Esophagus squamous epithelium (tissue), 5 donors: ENCODE results near the gene ARHGEF12. TPM values are rescaled to one million over a fixed set of nuclear protein-coding genes. Genes with fewer than 3 reads are reported as not detected.

ENCODE experiments used
- DNase-seq: peaks from one replicate; lab custom pipeline; 2025; lab: John Stamatoyannopoulos, UW
- H3K27ac ChIP-seq, 4 donors: fragments of 200-600 bp; sonication (generic); one replicate each; pipeline ENCODE4 v1.5.1; 2016 to 2019; ENCODE audit warnings: mild to moderate bottlenecking in 1 of 4
- H3K27me3 ChIP-seq, 4 donors: fragments of 200-600 bp; sonication (generic); 1 replicate in 3 of 4; 2 replicates in 1 of 4; pipeline versions ENCODE4 v1.5.1 to v1.6.0; 2017 to 2021; ENCODE audit warnings: antibody characterized with exemption in 1 of 4
- H3K36me3 ChIP-seq, 3 donors: fragments of 200-600 bp; sonication (generic); one replicate each; pipeline ENCODE4 v1.5.1; 2016 to 2019
- H3K4me1 ChIP-seq, 3 donors: fragments of 200-600 bp; sonication (generic); one replicate each; pipeline ENCODE4 v1.5.1; 2017 to 2019
- H3K4me3 ChIP-seq, 4 donors: fragments of 200-600 bp; sonication (generic); 1 replicate in 3 of 4; 2 replicates in 1 of 4; pipeline ENCODE4 v1.5.1; 2016 to 2019; ENCODE audit warnings: mild to moderate bottlenecking in 2 of 4, moderate library complexity in 1 of 4
- H3K9me3 ChIP-seq, 3 donors: fragments of 200-600 bp; sonication (generic); one replicate each; pipeline ENCODE4 v1.5.1; 2016 to 2019
- POLR2A ChIP-seq, 4 donors: fragments of 450-650 bp; IDR thresholded peaks; one replicate each; pipeline ENCODE4 v1.6.1; 2017; ENCODE audit warnings: antibody characterized with exemption in 4 of 4, mild to moderate bottlenecking in 4 of 4, moderate library complexity in 3 of 4
- WGBS, 2 donors: methylation state at CpG; one replicate each; pipeline ENCODE4 v1.1.5; 2018; 5-methylcytosine and 5-hydroxymethylcytosine counted together
- intact Hi-C: fragments of 100-400 bp; cut with DNase I; formaldehyde crosslinking; loops from one replicate; pipeline ENCODE4 v1.15.0; 2022
- total RNA-seq, 4 donors: library from RNA; depleted of rRNA; stranded (reverse); fragments of >200 nt; gene quantifications; one replicate each; pipeline ENCODE4 v1.1.0, GENCODE V29; 2016
- TF ChIP-seq, protein P1 (sequence below), 6 experiments: fragments of 450-650 bp in 4 of 6; fragments of 200-600 bp in 2 of 6; sonication (generic) in 2 of 6; IDR thresholded peaks; one replicate each; pipeline ENCODE4 v1.5.1; 2016 to 2019; ENCODE audit warnings: antibody characterized with exemption in 6 of 6, mild to moderate bottlenecking in 4 of 6, moderate library complexity in 4 of 6
- donor health status: DM: yes; HTN: yes; CAD: no.

Gene ARHGEF12
- total RNA-seq, 4 donors from 2014 or later: 57.4 to 106 (median 70.7) TPM

DNA sequence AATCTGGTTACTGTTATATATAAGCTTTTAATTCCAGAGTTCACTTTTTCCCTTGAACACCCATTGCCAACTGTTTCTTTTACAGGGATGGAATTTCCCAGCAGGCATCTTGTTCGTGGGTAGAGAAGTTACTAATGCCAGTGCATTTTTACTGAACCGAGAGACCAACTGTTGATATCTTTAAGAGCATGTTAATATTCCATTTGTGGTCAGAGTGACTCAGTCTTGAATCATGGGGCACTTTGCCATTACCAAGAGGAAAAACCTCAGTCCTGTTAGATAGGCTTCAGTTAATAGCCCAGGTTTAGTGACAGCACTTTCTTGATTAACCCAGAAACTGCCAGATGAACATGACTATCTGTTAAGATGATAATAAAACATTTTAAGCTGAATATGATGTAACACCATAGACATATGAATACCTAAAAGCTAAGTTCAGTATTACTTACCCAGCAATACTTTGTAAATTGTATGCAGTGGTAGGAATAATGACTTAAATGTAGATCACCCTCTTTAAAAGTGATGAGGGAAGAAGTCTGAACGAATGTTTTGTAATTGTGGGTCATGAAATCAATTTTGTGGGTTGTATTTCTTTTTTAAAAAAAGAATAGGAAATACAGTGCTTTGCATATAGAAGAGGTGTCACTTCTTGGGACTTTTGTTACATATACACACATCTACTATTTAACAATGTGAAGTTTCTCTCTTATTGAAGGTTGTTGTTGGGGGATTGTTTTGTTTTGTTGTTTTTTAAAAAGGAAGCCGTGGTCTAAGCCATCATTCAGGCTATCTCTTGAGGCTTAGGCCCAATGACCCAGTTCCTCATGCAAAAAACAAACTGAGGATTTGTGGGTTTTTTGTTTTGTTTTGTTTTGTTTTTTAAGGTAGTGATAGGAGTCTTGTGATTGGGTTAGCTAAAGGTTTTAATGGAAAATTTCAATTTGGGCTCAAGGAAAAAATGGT lies 96.1 kb downstream of the ARHGEF12 start:
- DNase-seq: no peak
- intact Hi-C loops: no loop called here
- H3K27ac ChIP-seq: peak overlapping the region; percentile 52 to 74 (median 63)

DNA sequence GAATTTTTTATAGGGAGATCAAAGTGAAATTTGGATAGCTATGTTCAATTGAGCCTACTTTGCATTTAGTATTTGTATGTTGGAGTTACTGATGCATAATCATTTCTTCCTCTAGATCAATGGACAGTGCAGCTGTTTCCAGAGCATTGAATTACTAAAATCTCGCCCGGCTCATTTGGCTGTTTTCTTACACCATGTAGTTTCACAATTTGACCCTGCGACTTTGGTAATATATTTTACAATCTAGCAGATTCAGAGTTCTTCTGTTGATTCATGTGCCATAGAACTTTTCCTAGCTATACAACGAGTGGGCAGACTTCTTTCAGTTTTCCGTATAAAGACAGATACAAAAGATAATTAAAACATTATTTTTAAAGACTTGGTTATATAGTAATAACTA lies 105.4 kb downstream of the ARHGEF12 start:
- intact Hi-C loops: no loop called here
- whole genome bisulfite sequencing, 2 donors: 90 to 92% methylated on average over 5 of the region's 5 CpGs
- H3K4me1 ChIP-seq: no peaks in the 10 kb centered on the region
- H3K27ac ChIP-seq: no peak overlapping the region
- H3K4me3 ChIP-seq: no peak overlapping the region
- no peaks in the 10 kb centered on the region for H3K27me3 ChIP-seq
- TF ChIP-seq POLR2A (IDR thresholded peaks at IDR 0.05): no peak
- TF ChIP-seq, protein P1, sequence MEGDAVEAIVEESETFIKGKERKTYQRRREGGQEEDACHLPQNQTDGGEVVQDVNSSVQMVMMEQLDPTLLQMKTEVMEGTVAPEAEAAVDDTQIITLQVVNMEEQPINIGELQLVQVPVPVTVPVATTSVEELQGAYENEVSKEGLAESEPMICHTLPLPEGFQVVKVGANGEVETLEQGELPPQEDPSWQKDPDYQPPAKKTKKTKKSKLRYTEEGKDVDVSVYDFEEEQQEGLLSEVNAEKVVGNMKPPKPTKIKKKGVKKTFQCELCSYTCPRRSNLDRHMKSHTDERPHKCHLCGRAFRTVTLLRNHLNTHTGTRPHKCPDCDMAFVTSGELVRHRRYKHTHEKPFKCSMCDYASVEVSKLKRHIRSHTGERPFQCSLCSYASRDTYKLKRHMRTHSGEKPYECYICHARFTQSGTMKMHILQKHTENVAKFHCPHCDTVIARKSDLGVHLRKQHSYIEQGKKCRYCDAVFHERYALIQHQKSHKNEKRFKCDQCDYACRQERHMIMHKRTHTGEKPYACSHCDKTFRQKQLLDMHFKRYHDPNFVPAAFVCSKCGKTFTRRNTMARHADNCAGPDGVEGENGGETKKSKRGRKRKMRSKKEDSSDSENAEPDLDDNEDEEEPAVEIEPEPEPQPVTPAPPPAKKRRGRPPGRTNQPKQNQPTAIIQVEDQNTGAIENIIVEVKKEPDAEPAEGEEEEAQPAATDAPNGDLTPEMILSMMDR (IDR thresholded peaks at IDR 0.05): no peak
- H3K9me3 ChIP-seq: no peaks in the 10 kb centered on the region
- peaks cover 0 to 98% (median 4%) of the 10 kb centered on the region in 3 donors for H3K36me3 ChIP-seq
- DNase-seq: no peak

More for the DNA sequence above, 96.1 kb downstream of the ARHGEF12 start:
- Histone ChIP-seq H3K4me3 (no peak overlapping the region), H3K9me3 (no peaks in the 10 kb centered on the region), H3K27me3 (no peaks in the 10 kb centered on the region), H3K36me3 (peaks cover 0 to 72% (median 0%) of the 10 kb centered on the region in 3 donors), H3K4me1 (peaks cover 3 to 20% (median 13%) of the 10 kb centered on the region in 3 donors)
- 15 to 16% methylated on average over 4 of the region's 4 CpGs for whole genome bisulfite sequencing, 2 donors
- TF ChIP-seq, protein P1 (IDR thresholded peaks at IDR 0.05): no peak
- TF ChIP-seq POLR2A (IDR thresholded peaks at IDR 0.05): no peak

GRCh38 chr11:120442031-120442430 lies 105.8 kb downstream of the ARHGEF12 start:
- H3K4me3 ChIP-seq: no peak overlapping the region
- no peak for DNase-seq
- WGBS, 2 donors: 82 to 91% methylated on average over 3 of the region's 3 CpGs
- no peaks in the 10 kb centered on the region for H3K9me3 ChIP-seq
- H3K27ac ChIP-seq: no peak overlapping the region
- no peaks in the 10 kb centered on the region for H3K27me3 ChIP-seq
- peaks cover 0 to 100% (median 8%) of the 10 kb centered on the region in 3 donors for H3K36me3 ChIP-seq
- no peak for TF ChIP-seq POLR2A (IDR thresholded peaks at IDR 0.05)
- TF ChIP-seq, protein P1 (IDR thresholded peaks at IDR 0.05): no peak
- intact Hi-C loops: no loop called here
- H3K4me1 ChIP-seq: no peaks in the 10 kb centered on the region

DNA sequence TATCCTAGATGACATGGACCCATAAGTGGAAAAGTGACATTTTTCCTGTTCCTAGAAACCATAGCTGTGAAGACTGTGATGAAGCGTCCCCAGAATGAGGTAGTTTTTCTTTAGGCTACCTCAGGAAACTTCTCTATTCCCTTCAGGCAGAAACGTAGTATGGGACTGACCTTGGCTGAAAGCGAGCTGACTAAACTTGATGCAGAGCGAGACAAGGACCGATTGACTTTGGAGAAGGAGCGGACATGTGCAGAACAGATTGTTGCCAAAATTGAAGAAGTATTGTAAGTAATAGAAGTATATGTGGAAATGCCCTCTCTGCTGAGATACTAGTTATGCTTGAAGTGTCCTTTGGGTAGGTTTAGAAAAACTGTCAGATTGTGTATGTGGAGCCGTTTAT lies 110.6 kb downstream of the ARHGEF12 start:
- no peak overlapping the region for H3K27ac ChIP-seq
- H3K4me3 ChIP-seq: no peak overlapping the region
- TF ChIP-seq, protein P1 (IDR thresholded peaks at IDR 0.05): no peak
- H3K4me1 ChIP-seq: no peaks in the 10 kb centered on the region
- DNase-seq: no peak
- no peaks in the 10 kb centered on the region for H3K9me3 ChIP-seq
- intact Hi-C loops: no loop called here
- peaks cover 13 to 100% (median 38%) of the 10 kb centered on the region in 3 donors for H3K36me3 ChIP-seq
- no peaks in the 10 kb centered on the region for H3K27me3 ChIP-seq
- 86 to 93% methylated on average over 6 to 7 of the region's 7 CpGs for WGBS, 2 donors

DNA sequence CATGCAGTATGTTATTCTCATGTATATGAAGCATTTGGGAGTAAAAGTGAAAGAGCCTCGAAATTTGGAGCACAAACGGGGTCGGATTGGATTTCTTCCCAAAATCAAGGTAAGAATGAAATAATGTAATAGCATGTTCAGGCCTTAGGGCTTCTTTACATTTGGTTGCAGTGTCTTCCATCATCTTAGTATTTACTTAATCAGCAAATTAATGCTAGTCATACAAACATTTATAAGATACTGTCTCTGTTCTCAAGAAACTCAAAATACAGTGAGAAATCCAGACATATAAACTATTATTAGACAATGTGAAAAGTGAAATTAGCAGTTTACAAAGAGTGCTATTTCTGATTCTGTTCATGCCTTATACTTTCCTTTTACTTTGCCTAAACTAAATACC lies 112.0 kb downstream of the ARHGEF12 start:
- H3K9me3 ChIP-seq: no peaks in the 10 kb centered on the region
- DNase-seq: no peak
- 65 to 78% methylated on average over 3 of the region's 3 CpGs for WGBS, 2 donors
- H3K4me3 ChIP-seq: no peak overlapping the region
- intact Hi-C loops: no loop called here
- H3K4me1 ChIP-seq: no peaks in the 10 kb centered on the region
- TF ChIP-seq, protein P1 (IDR thresholded peaks at IDR 0.05): no peak
- no peak for TF ChIP-seq POLR2A (IDR thresholded peaks at IDR 0.05)
- H3K27me3 ChIP-seq: no peaks in the 10 kb centered on the region
- peaks cover 13 to 100% (median 38%) of the 10 kb centered on the region in 3 donors for H3K36me3 ChIP-seq
- no peak overlapping the region for H3K27ac ChIP-seq
